Superior temporal gyrus (tissue), 1 donor: ENCODE results near the gene FAM180A.
"Not testable (repeated sequence)": the region's sequence is repeated elsewhere in the genome, so short reads cannot be mapped to it uniquely, and the experiment has no call there.

Experiments used
- DNase-seq: peaks from one replicate; pipeline ENCODE4 v3.0.0-alpha.2; 2016; ENCODE audit errors: extremely low spot score

Gene FAM180A

DNA sequence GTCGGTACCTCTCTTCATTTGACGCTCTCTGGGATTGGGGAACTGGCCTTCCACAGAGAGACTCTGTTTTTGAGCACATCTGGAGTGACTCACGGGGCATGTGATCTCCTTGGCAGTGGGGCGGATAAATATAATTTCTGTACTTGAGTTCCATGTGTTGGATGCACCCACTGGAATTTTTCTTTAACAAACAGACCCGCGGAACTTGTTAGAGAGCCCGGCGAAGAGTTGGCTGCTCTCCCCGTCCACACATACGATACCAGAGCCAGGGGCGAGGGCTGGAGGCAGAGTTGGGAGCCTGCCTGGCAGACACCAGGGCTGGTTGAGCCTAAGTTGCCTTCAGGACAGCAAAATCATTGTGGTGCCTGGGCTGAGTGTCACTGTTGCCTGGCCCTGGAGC, at the start of gene FAM180A:
TSS of gene FAM180A (minus strand) at position 44 of the 400 bp plus-strand sequence. CDS start 233 bp downstream, outside the sequence.
- no peak for DNase-seq

DNA sequence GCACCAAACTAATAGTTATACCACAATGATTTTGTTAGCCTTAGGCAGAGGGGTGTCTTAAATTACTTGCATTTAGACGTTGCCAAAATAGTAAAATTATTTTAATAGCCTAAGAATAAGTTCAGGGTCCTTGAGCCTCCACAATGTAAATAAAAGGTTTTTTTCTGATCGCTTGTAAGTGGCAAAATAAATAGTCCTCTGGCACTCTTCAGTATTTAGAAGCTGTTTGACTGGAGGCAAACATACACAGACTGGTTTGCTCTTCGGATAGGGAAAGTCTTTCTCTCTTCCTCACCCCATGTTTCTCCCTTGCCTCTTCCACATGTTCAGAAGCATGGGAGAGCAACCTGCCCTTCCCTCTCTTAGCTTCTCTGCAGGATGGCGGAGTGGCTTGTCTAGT, 49.5 kb upstream of the FAM180A start:
- no peak for DNase-seq

DNA sequence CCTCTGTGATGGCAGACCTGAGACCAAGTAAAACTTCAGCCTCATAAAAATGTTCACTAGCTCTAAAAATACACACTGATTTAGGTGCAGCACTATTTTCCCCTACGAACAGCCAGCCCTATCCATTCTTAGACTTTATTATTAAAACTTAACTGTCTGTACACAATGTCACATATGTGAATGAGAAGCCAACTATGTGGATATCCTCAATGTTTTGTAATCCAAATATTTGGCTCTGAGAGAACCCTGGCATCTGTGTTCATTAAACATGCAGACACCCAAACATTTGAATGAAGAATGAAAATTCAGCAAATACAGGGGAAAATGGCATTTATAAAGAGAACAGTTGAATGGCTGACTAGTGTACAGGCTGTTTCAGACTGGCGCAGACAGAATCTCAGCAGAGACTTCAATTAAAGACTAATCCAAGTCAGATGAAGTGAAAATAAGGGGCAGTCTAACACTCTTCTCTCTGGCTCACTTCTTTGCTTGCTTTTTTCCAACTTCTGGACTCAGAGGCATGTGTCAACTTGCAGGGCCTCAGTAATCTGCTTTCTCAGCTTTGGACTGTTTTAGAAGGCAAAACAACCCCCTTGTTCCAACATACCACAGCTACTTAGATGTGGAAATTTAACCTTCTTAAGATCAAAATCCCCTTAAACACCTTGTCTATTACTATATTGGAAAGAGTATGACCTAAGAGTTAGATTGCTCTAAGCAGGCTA, 47.4 kb upstream of the FAM180A start:
- DNase-seq, result no peak

DNA sequence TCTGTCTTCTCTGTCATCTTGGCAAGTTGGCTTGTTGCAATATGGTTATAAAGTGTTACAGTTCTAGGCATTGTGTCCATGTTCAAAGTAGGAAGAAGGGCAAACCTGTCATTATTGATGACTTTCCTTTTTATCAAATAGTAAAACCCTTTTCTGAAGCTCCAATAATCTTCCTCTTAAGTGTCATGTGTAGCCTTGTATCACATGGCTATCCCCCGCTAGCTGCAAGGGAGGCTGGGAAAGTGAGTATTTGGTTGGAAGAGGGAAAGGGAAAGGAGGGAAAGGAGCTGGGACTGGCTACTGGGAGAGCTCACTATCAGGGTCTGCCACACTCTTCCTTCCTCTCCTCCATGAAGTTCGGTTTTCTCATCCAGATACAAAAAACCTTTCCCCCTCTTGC, 45.2 kb upstream of the FAM180A start:
- DNase-seq, result no peak

DNA sequence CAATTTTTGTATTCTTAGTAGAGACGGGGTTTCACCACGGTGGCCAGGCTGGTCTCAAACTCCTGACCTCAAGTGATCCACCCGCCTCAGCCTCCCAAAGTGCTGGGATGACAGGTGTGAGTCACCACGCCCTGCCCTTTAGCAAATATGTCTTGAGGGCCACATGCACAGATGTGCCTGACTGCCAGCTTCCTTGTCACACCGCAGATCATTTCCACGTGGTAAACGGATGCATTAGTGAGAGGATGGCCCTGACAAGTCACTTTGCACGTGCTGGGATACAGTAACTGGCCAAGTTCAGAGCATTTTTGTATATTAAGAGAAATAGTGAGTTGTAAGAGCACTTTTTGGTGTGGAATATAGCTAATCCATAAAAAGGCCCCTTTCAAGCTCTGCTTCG, 44.3 kb upstream of the FAM180A start:
- DNase-seq, result no peak

DNA sequence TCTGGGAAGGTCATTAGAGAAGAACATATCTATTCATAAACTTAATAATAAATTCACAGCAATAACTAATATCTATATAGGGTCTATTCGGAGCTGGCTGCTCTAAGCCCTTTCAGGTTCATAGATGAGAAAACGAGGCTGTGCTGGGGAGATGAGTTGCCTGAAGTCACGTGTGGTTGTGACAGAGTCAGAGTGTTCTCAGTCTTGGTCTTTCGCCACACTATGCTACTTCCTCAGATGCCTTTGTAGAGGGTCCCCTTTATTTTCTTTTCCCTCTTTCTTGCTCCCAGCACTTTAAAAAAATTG, 43.7 kb upstream of the FAM180A start:
- DNase-seq, result no peak

DNA sequence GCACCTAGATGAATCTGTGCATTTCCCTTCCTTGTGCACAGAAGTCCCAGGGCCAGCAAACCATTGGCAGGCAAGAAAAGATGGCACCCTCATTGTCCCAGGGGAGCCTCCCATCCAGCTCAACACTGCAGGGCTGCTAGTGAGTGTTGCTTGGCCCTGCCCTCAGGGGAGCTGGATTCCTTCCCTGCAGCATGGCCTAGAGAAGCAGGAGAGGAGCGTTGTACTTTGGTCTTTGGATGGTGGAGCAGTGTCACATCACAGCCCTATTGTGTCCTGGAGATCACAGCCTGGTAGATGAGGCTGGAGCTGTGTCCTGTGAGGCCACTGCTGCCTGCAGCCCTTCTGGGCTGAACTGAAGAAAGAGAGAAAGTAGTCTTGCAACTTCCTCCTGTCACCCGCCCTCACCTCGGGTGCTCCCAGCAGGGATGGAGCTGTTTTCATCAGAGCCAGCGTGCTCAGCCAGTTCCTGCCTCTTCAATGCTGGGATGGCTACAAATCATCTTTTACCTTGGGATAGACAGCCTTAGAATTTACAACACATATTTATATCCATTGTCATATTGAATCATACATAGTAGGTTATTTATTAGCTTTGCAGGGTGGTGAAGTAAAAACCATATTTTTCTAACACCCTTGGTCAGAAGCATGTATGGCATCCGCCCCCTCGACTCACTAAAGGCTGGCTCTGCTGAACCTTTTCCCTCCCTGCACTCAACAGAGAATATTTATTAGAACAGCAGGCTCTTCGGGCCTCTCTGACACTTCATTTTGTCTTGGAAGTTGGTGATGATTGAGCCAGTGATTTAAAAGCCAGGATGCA, 43.1 kb upstream of the FAM180A start:
- no peak for DNase-seq

DNA sequence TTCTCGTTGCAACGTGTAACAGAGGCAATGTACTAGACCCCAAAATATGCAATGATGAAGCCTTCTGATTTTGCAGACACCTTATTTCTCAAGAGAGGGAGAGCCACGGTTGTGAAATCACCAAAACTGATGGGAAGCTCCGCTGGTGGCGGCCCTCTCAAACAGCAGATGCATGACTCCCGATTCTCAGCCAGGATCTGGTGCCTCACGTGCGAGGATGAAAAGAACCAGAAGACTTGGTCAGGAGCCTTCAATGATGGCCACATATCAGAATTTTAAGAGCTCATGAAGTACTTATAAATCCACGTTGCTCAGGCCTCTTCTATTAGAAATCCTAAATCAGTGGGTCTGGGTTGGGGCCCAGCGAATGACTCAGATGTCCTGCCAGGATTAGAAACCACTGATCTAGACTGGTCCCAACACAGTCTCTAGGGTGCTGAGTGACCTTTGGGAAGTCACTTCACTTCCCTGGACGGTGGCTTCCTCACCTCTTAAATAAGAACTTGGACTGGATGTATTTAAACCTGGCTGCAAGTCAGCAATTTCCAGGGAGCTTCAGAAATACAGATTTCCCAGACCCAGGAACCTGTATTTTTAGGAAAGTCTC, 41.9 kb upstream of the FAM180A start:
- no peak for DNase-seq

DNA sequence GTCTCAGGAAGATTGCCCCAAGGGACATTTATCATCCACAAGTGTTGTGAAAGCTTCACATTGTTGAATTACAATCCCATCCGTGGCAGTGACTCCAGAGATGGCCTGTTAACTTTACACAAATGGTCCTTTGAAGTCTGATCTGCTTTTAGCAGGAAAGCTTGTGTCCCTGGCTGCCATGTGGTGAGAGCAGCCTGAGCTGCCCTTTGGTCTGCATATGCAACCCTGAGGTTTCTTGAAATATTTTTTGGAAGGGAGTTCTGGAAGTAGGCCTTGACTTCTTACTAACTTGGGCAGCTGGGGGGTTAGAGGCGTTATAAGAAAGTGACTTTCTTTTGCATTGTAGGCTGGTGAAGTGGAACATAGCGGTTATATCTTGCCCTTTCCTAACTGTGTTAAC, 41.3 kb upstream of the FAM180A start:
- DNase-seq, result no peak

DNA sequence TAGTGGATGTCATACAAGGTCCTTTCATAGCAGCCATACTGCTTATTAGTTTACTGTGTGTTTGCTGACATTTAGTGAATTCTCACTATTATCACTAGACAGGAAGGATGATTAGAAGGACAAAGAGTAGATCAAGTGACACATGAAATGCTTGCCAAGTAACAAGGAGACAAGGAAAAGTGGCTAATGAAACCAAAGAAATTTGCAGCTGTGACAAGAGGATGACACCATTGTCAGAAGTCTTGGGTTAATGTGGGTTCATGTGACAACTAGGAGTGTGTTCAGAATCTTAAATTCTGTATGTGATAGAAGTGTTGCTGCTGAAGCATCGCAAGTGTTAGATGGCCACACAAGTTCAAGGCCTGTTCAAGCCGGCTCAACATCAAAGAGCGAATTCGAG, 40.8 kb upstream of the FAM180A start:
- DNase-seq, result no peak

DNA sequence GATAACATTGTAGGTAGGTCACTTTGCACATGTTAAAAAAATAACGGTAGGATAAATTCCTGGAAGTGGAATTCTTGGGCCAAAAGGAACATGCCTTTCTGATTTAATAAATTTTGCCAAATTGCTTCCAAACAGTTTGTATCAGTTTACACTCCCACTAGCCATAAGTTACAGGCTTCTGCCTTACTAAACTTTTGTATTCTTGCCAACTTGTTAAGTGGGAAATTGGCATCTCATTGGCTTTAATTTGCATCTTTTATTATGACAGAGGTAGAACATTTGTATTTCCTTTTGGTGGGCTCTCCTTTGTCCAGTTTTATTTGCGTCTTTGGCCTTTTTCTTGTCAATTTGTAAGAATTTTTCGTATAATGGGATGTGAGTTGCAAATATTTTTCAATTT, 38.3 kb upstream of the FAM180A start:
- no peak for DNase-seq

DNA sequence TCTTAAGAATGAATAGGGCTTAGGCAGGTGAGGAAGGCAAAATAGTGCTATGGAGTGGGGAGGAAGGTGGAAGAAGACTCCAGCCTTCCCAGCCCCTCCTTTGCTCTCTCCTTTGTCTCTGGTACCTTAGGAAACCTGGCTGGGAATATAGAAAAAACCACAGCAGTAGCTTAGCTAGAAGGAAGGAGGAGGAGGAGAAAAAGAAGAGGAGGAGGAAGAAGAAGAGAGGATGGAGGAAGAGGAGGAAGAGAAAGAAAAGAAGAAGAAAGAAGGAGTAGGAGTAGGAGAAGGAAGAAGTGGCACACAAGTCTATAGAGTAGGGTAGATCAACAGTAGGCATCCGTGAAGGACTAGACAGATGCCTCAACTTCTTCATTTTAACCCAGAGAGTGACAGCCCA, 36.5 kb upstream of the FAM180A start:
- no peak for DNase-seq

DNA sequence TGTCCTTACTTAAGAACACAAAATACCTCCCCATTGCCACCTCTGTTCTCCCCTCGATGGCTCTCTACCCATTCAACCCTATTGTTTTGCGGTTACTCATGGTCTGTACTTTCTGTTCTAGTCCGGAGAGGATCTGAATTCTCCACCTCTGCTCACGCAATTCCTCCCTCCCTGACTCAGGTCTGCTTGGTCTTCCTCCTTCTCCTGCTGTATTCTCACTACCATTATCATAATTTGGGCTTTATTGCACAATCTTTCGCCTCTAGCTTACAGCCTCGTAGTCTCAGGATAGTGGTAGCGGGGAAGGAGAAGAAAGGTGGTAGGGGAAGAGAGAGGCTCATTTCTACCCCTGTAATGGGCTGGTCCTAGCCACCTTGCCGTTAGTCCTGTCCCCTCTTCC, 35.4 kb upstream of the FAM180A start:
- no peak for DNase-seq

DNA sequence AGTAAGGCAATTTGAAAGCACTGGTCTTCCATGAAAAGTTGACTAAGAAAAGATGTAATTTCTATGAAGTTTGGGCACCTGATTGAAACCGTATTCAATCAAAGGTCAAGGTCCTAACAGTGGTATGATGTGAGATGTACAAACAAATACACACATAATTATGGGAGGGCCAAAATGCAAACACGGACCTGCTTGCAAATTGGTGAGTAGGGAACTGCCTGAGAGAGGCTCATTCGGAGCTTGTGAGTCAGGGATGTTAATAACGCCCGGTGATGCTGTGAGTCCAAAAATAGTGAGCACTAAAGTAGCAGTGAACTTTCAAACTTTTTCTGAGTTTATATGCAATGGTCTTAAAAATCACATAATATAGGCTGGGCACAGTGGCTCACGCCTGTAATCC, 34.2 kb upstream of the FAM180A start:
- DNase-seq, result no peak

DNA sequence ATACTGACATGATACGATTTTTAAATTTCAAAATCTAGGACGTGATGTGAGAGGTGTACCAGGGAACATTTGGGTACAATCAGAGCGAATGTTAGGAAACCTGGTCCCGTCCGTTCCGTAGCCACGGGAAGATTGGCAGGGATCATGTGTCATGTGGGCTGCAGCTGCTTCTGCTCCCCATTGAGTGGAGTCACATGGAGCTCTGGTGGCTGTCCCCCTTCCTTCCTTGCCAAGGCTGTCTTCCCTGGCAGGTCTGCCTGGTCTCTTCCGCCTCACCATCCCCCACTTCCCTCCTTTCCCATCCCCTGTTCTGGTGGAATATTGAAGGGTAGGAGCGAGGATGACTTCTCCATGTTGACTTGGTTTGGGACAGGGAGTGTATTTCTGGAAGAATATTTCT, 33.8 kb upstream of the FAM180A start:
- no peak for DNase-seq

DNA sequence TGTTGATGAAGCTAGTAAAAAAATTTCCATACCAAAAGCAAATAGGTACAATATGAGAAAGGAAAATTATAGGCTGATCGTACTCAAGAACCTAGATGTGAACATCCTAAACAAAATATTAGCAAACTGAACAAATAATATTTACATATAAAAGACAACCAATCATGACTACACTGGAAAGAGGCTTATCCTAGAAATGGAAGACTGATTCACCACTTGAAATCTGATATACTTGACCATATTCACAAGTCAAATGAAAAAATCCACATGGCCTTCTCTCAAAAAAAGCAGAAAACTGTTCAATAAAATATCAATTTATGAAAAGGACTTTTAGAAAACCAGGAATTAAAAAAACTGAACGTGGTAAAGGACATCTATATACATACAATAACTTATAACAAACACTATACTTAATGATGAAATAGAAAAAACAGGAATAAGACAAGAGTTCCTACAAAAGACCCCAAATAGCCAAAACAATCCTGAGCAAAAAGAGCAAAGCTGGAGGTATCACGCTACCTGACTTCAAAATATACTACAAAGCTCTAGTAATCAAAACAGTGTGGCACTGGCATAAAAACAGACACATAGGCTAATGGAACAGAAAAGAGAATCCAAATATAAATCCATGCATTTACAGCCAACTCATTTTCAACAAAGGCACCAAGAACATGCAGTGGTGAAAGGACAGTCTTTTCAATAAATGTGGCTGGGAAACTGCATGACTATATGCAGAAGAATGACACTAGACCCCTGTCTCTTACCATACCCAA, 29.2 kb upstream of the FAM180A start:
- no peak for DNase-seq

DNA sequence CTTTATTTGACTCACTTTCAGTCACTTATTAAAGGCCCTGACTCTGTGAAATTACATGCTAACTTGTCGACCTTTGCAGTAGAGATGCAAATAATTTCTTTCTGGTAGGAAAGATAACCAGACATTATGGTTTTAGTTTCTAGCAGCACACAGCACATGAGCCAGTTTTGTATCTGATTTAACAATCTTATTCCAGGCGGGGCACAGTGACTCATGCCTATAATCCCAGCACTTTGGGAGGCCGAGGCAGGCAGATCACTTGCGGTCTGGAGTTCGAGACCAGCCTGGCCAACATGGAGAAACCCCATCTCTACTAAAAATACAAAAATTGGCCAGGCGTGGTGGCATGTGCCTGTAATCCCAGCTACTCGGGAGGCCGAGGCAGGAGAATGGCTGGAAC, 27.3 kb upstream of the FAM180A start:
- DNase-seq, result not testable (repeated sequence)

DNA sequence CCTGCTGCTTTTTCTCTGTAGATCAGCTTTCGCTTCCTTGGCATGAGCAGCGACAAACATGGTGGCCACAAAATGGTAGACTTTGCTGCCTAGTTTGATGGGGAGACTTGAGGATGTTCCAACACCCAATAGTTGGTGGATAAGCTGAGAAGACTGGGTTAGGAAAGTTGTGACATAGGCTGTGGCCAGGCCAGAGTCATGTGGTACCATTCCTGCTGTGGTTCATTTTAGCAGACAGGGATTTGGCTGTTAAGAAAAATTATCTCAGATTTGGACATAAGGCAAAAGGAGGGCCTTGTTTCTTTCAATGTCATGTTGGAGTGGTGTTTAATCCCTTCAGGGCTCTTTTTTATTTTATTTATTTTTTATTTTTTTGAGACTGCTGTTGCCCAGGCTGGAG, 26.6 kb upstream of the FAM180A start:
- no peak for DNase-seq

DNA sequence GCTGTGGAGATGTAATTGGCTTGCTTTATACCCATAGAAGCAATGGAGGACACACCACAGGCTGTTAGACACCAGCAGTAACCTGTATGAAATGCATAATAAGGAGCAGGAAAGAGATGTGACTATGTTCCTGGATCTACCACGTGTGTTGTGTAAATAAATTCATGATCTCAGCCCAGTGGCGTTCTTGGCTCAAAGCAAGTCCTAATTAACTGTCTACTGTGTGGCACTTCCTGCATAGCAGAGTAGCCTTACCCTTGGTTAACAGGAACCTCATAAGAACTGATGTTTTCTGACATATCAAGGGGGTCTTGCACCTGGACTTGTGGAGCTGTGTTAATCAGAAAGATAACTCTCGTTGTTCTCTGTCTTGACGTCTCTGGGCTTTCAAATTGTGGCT, 25.7 kb upstream of the FAM180A start:
- DNase-seq, result no peak

DNA sequence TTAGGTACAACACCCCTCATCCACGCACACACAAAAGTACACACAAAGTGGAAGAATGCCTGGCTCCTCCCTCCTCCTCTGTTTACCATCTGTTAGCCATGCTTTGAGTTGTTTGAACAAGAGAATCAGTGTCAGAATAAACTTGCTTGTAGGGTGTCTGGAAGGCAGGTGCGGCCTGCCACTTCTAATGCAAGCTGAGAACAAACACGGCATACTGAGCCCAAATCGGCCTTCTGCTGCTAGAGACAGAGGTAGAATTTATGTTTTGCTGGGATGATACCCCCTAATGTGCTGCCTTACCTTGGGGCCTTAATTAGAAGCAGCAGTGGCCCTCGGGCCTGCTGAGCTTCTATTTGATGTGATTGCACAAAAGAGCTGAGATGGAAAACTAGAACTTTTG, 24.9 kb upstream of the FAM180A start:
- no peak for DNase-seq

DNA sequence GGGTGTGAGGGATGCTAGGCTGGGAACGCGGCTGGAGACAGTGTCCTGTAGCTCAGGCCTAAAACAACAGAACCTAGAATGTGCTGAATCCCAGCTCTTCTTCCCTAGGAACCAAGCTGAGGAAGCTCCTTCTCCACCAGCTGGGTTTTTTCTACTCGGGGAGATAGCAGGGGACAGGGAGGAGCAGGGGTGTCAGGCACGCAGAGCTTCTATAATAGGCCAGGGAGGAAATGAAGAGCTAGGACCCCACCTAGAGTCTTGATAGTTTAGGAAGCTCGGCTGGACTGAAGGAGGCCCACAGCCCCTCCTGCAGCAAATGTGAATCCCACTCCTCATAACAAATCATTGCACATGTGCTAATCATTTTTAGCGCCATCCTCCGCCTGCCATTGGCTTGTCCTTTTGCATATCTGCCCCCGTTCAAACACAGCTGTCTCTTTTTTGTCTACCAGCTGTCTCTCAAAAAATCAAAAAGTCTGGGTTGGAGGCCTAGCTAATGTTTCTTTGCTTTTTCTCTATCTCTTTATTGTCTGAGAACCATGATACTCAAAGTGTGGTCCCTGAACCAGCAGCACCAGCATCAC, 24.1 kb upstream of the FAM180A start:
- no peak for DNase-seq
